ENCODE data around the gene MAS1. TPM values are rescaled to one million over a fixed set of nuclear protein-coding genes. Genes with fewer than 3 reads are reported as not detected.

Gene MAS1
- total and polyA plus RNA-seq, 9 donors: 0.04 to 0.38 (median 0.10) TPM; not detected in 1

- no peak overlapping the region for H3K4me3 ChIP-seq
- TF ChIP-seq POLR2A (IDR thresholded peaks at IDR 0.05): no peak
- no peak for TF ChIP-seq CTCF (IDR thresholded peaks at IDR 0.05)
- TF ChIP-seq EP300 (IDR thresholded peaks at IDR 0.05): no peak
- H3K9me3 ChIP-seq: no peaks in the 10 kb centered on the region
- H3K4me1 ChIP-seq (ENCODE audit: insufficient read depth): no peaks in the 10 kb centered on the region
- H3K27me3 ChIP-seq: no peaks in the 10 kb centered on the region
- H3K27ac ChIP-seq: no peak overlapping the region
- no peaks in the 10 kb centered on the region for H3K36me3 ChIP-seq
- 87 to 93% (median 88%) methylated on average over 11 of the region's 11 CpGs for WGBS, 3 donors
- intact Hi-C loops (cut with DNase I): no loop called here
- no peak for DNase-seq
These were observed 10.9 kb upstream of the MAS1 start for GRCh38 chr6:159879856-159880255.

GRCh38 chr6:159880412-159880975, 10.3 kb upstream of the MAS1 start:
- WGBS, 3 donors: 24 to 48% (median 28%) methylated on average over 6 of the region's 6 CpGs
- Histone ChIP-seq H3K36me3 (no peaks in the 10 kb centered on the region), H3K27me3 (no peaks in the 10 kb centered on the region), H3K27ac (no peak overlapping the region), H3K4me3 (no peak overlapping the region), H3K9me3 (no peaks in the 10 kb centered on the region), H3K4me1 (ENCODE audit: insufficient read depth) (no peaks in the 10 kb centered on the region)
- intact Hi-C loops (cut with DNase I): no loop called here
- TF ChIP-seq CTCF (IDR thresholded peaks at IDR 0.05): no peak
- TF ChIP-seq POLR2A (IDR thresholded peaks at IDR 0.05): no peak
- no peak for TF ChIP-seq EP300 (IDR thresholded peaks at IDR 0.05)
- no peak for DNase-seq

- intact Hi-C loops (cut with DNase I): no loop called here
- Histone ChIP-seq H3K36me3 (no peaks in the 10 kb centered on the region), H3K27ac (no peak overlapping the region), H3K4me3 (no peak overlapping the region), H3K27me3 (no peaks in the 10 kb centered on the region), H3K9me3 (no peaks in the 10 kb centered on the region), H3K4me1 (ENCODE audit: insufficient read depth) (no peaks in the 10 kb centered on the region)
- no peak for DNase-seq
- TF ChIP-seq EP300 (IDR thresholded peaks at IDR 0.05) (no peak), CTCF (IDR thresholded peaks at IDR 0.05) (no peak), POLR2A (IDR thresholded peaks at IDR 0.05) (no peak)
- WGBS, 3 donors: 72 to 83% (median 79%) methylated on average over 4 of the region's 4 CpGs
These were observed 6.1 kb upstream of the MAS1 start for GRCh38 chr6:159884720-159885119.

GRCh38 chr6:159886270-159886669, 4.5 kb upstream of the MAS1 start:
- no peak for DNase-seq
- H3K27me3 ChIP-seq: no peaks in the 10 kb centered on the region
- no peaks in the 10 kb centered on the region for H3K36me3 ChIP-seq
- peaks cover 2% of the 10 kb centered on the region for H3K4me1 ChIP-seq (ENCODE audit: insufficient read depth)
- H3K27ac ChIP-seq: no peak overlapping the region
- WGBS, 3 donors: 87 to 93% (median 90%) methylated on average over 3 of the region's 3 CpGs
- intact Hi-C loops (cut with DNase I): no loop called here
- H3K4me3 ChIP-seq: no peak overlapping the region
- TF ChIP-seq CTCF (IDR thresholded peaks at IDR 0.05): no peak
- TF ChIP-seq EP300 (IDR thresholded peaks at IDR 0.05): no peak
- TF ChIP-seq POLR2A (IDR thresholded peaks at IDR 0.05): no peak
- no peaks in the 10 kb centered on the region for H3K9me3 ChIP-seq

Measured in ovary (tissue), 9 donors.